ENCODE measurements around the gene ASIC2.

ASIC2 gene

GRCh38 chr17:33241390-33241789, 51.7 kb downstream of the ASIC2 start:
- no peak for DNase-seq (ENCODE audit: low read depth)
- H3K4me3 ChIP-seq (ENCODE audit: control insufficient read depth, low read depth, low read length): no peak overlapping the region
- TF ChIP-seq CTCF (conservative IDR thresholded peaks at IDR 0.05; ENCODE audit: control insufficient read depth, insufficient read depth, low read depth, low read length): no peak

GRCh38 chr17:33240362-33240761, 52.7 kb downstream of the ASIC2 start:
- no peak overlapping the region for H3K4me3 ChIP-seq (ENCODE audit: control insufficient read depth, low read depth, low read length)
- DNase-seq (ENCODE audit: low read depth): no peak
- TF ChIP-seq CTCF (conservative IDR thresholded peaks at IDR 0.05; ENCODE audit: control insufficient read depth, insufficient read depth, low read depth, low read length): no peak

GRCh38 chr17:33239702-33240101, 53.4 kb downstream of the ASIC2 start:
- DNase-seq (ENCODE audit: low read depth): no peak
- TF ChIP-seq CTCF (conservative IDR thresholded peaks at IDR 0.05; ENCODE audit: control insufficient read depth, insufficient read depth, low read depth, low read length): no peak
- H3K4me3 ChIP-seq (ENCODE audit: control insufficient read depth, low read depth, low read length): no peak overlapping the region

- H3K4me3 ChIP-seq (ENCODE audit: control insufficient read depth, low read depth, low read length): no peak overlapping the region
- TF ChIP-seq CTCF (conservative IDR thresholded peaks at IDR 0.05; ENCODE audit: control insufficient read depth, insufficient read depth, low read depth, low read length): no peak
- peak; percentile 97 for DNase-seq (ENCODE audit: low read depth)
Measured at GRCh38 chr17:33234930-33235685, 58.0 kb downstream of the ASIC2 start.

GRCh38 chr17:33234233-33234632, 58.9 kb downstream of the ASIC2 start:
- H3K4me3 ChIP-seq (ENCODE audit: control insufficient read depth, low read depth, low read length): no peak overlapping the region
- no peak for DNase-seq (ENCODE audit: low read depth)
- no peak for TF ChIP-seq CTCF (conservative IDR thresholded peaks at IDR 0.05; ENCODE audit: control insufficient read depth, insufficient read depth, low read depth, low read length)

- H3K4me3 ChIP-seq (ENCODE audit: control insufficient read depth, low read depth, low read length): no peak overlapping the region
- DNase-seq (ENCODE audit: low read depth): peak; percentile 11
- TF ChIP-seq CTCF (conservative IDR thresholded peaks at IDR 0.05; ENCODE audit: control insufficient read depth, insufficient read depth, low read depth, low read length): no peak
Measured at GRCh38 chr17:33233811-33234177, 59.3 kb downstream of the ASIC2 start.

All from fibroblast of mammary gland (primary cell).